Lower leg skin (tissue), 4 donors: ENCODE data around the gene JCAD. TPM values are rescaled to one million over a fixed set of nuclear protein-coding genes. Genes with fewer than 3 reads are reported as not detected.

Source experiments
- DNase-seq, 2 donors: peaks; one replicate each; pipeline ENCODE4 v3.0.0-alpha.2; 2019; ENCODE audit warnings: low spot score in 2 of 2
- H3K4me3 ChIP-seq: fragments of 200-600 bp; sonication (generic); 2 replicates; pipeline ENCODE4 v1.5.1; 2017; ENCODE audit warnings: mild to moderate bottlenecking, low read depth; ENCODE audit not compliant: poor library complexity, severe bottlenecking
- POLR2A ChIP-seq, 2 donors: fragments of 450-650 bp; IDR thresholded peaks; one replicate each; pipeline ENCODE4 v1.6.1; 2016 to 2017; ENCODE audit warnings: antibody characterized with exemption in 2 of 2, mild to moderate bottlenecking in 1 of 2, moderate library complexity in 1 of 2
- WGBS, 2 donors: methylation state at CpG; one replicate each; pipeline ENCODE4 v1.1.5; 2018; 5-methylcytosine and 5-hydroxymethylcytosine counted together
- intact Hi-C: fragments of 100-400 bp; cut with DNase I; formaldehyde crosslinking; loops from one replicate; pipeline ENCODE4 v1.15.0; 2023; ENCODE audit warnings: low total_unique reads
- total RNA-seq, 4 donors: library from RNA; depleted of rRNA; stranded (reverse); fragments of >200 nt; gene quantifications; one replicate each; pipeline ENCODE4 v1.1.0, GENCODE V29; 2016
- TF ChIP-seq, protein P1 (sequence below), 3 donors: fragments of 450-650 bp; IDR thresholded peaks; one replicate each; pipeline ENCODE4 v1.5.1; 2016; ENCODE audit warnings: antibody characterized with exemption in 3 of 3, mild to moderate bottlenecking in 3 of 3, moderate library complexity in 2 of 3

The JCAD gene
- total RNA-seq, 4 donors from 2014 or later, result 3.8 to 14.7 (median 4.8) TPM

DNA sequence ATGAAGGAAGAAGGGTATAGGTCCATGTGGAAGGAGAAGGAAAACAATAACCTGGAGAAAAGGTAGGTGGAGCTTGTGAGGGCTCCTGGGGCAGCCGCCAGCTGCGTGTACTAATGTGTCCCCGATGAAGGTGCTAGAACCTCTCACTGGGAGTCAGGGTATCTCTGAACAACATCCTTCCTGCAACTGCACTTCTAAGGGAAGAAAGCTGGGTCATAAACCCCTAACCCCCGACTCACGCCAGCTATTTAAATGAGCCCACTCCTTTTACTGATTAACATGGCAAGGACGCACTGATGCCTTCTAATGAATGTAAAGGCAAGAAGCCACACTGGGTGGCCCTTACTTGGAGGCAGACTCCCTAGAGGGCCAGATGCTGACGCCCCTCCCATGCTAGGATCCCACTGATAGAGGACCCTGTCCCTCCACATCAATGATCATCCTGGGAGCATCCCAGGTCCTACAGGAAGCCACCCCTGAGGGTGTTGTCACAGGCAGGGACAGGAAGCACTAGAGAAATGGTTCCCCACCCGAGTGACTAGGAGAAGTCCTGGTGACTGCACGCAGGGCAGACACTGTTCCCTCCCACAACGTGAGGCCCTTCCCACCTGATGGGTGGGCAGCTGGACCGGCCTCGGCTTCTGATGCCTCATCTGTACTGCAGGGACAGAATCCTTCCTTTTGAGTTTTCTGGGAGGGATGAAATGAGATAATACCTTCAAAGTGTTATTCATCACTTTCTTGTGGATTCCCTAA, 20.4 kb downstream of the JCAD start:
- DNase-seq, result no peak
- TF ChIP-seq, protein P1, sequence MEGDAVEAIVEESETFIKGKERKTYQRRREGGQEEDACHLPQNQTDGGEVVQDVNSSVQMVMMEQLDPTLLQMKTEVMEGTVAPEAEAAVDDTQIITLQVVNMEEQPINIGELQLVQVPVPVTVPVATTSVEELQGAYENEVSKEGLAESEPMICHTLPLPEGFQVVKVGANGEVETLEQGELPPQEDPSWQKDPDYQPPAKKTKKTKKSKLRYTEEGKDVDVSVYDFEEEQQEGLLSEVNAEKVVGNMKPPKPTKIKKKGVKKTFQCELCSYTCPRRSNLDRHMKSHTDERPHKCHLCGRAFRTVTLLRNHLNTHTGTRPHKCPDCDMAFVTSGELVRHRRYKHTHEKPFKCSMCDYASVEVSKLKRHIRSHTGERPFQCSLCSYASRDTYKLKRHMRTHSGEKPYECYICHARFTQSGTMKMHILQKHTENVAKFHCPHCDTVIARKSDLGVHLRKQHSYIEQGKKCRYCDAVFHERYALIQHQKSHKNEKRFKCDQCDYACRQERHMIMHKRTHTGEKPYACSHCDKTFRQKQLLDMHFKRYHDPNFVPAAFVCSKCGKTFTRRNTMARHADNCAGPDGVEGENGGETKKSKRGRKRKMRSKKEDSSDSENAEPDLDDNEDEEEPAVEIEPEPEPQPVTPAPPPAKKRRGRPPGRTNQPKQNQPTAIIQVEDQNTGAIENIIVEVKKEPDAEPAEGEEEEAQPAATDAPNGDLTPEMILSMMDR (IDR thresholded peaks at IDR 0.05), result no peak
- no peak for TF ChIP-seq POLR2A (IDR thresholded peaks at IDR 0.05)
- 85 to 87% methylated on average over 12 of the region's 12 CpGs for WGBS, 2 donors
- no peak overlapping the region for H3K4me3 ChIP-seq
- intact Hi-C loops, result no loop called here

DNA sequence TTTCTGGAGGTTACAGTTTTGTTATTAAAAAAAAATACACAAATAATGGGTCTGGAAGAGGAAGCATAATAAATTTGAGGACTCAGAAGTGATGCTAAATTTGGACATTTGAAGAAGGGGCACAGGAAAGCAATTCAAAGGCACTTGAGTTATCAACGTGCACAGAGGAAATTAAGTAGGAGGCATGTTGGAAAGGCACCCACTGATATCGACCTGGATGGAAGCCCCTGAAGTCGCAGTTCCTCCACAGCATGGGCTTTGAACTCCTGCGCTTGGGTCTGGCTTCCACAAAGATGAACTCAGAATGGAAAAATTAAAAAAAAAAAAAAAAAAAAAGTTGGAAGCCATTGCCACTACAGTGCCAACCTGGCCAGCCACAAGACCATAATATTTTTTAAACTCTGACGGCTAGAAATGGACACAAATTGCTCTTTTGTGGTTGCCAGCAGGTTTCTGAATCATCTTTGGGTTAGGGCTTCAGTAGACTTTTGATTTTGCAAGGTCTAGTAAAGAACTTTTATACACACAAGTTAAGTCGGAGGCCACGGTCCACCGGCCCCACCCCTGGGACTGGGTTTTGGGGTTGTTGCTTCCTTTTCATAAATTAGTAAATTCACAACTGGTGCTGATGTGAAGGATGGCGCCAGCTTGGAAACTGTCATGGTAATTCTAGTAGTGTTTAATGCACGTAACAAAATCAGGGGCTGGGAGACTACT, 21.6 kb downstream of the JCAD start:
- WGBS, 2 donors, result 71 to 74% methylated on average over 10 of the region's 10 CpGs
- TF ChIP-seq, protein P1 (IDR thresholded peaks at IDR 0.05), result no peak
- no peak for TF ChIP-seq POLR2A (IDR thresholded peaks at IDR 0.05)
- DNase-seq, result no peak
- intact Hi-C loops, result no loop called here
- H3K4me3 ChIP-seq, result no peak overlapping the region

DNA sequence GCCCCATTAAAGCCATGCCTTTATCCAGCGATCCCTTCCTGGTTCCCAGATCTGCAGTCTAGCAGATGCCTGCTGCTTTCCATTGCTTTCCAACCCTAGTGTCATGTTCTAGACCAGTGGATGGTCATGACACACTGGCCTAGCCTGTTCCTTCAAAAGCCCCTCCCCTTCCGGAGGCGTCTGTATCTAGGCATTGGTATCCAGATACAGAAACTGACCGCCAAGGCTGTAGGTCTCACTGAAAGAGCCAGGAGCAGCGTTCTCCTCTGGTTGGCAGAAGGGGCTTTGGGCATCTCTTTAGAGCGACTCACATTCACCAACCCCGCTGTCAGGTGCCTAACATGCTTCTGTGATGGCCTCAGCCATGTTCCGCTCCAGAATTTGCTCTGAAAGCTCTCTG, 22.6 kb downstream of the JCAD start:
- intact Hi-C loops, result no loop called here
- H3K4me3 ChIP-seq, result no peak overlapping the region
- TF ChIP-seq POLR2A (IDR thresholded peaks at IDR 0.05), result no peak
- DNase-seq, result no peak
- 95 to 98% methylated on average over 8 of the region's 8 CpGs for WGBS, 2 donors

DNA sequence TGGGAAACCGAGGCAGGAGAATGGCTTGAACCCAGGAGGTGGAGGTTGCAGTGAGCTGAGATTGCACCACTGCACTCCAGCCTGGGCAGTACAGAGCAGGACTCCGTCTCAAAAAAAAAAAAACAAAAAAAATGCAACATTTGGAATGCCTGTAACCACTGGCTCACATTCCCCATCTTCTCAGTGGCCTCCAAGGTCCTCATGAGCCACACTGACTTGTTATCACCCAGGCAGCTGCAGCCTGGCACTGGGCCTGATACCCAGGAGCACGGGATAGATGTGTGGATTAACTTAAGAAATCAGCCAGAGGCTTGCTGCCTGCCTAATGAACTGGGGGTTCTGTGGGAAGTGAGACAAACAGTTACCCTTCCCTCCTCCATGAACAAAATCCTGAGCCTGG, 23.0 kb downstream of the JCAD start:
- no peak for DNase-seq
- no peak for TF ChIP-seq POLR2A (IDR thresholded peaks at IDR 0.05)
- H3K4me3 ChIP-seq, result no peak overlapping the region
- intact Hi-C loops, result no loop called here
- WGBS, 2 donors, result 81 to 83% methylated on average over 3 of the region's 3 CpGs

DNA sequence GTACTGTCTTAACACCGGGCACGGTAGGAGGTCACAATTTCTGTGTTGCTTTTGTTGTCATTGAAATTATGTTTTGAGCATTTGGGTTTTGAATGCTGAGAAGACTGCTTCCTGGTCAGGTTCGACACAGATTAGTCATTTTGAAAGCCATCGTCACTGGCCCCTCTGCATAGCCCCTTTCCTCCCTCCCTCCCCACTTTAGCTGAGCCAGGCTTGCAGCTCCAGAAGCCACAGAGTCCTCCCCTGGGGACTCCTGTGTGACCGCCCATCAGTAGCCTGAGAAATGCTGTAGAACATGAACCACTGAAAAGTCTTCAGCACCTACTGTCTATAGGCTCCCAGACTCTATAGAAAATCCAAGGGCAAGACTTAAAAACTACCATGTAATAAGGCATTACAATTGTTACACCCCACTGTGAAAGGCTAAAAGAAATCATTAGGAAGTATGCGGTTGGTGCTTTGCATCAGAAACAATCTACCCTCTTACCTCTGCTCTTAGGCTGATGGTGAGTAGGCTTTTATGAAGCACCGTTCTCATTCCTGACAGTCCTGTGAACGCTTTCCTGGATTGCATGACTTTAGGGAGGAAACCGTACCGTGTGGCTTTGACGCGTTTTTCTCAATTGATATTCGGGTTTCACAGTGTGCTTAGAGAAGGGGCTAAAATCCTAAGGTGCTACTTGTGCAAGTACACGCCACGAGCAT, 24.8 kb downstream of the JCAD start:
- intact Hi-C loops, result no loop called here
- DNase-seq, result no peak
- TF ChIP-seq, protein P1 (IDR thresholded peaks at IDR 0.05), result no peak
- TF ChIP-seq POLR2A (IDR thresholded peaks at IDR 0.05), result no peak
- no peak overlapping the region for H3K4me3 ChIP-seq
- 80 to 83% methylated on average over 15 of the region's 15 CpGs for WGBS, 2 donors

DNA sequence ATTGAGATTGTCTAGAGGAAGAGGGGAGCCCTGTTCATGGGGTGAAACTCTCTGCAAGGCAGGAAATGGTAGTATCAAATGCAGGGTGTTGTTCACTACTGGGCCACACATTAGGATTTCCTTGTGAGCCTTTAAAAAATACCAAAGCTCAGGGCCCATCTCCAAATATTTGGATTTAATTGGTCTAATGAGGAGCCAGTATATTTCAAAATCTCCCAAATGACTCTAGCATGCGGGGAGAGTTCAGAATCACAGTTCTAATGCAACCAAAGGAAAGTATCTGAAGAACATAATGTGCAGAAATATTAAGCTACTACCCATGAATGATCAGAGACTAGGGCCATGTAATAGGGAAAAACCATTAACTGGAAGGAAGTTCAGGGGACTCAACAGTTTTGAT, 27.3 kb downstream of the JCAD start:
- intact Hi-C loops, result no loop called here
- DNase-seq, result no peak
- 84 to 94% methylated on average over 1 of the region's 1 CpG for WGBS, 2 donors
- no peak for TF ChIP-seq POLR2A (IDR thresholded peaks at IDR 0.05)
- H3K4me3 ChIP-seq, result no peak overlapping the region

DNA sequence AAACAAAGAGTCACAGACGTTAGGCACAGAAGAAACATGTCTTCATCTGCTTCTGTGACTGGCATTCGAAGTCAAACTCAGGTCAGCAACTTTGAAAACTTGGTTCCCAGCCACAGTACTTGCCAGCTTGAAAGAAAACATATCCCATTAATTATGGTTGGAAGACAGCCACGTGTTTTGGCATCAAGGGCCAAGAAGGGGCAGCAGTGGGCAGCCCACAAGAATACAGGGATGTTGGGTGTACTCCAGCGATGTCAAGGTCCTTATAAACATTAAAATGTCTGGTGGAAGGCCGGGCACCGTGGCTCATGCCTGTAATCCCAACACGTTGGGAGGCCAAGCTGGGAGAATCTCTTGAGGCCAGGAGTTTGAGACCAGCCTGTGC, 29.5 kb downstream of the JCAD start:
- TF ChIP-seq POLR2A (IDR thresholded peaks at IDR 0.05), result no peak
- TF ChIP-seq, protein P1 (IDR thresholded peaks at IDR 0.05), result no peak
- H3K4me3 ChIP-seq, result no peak overlapping the region
- DNase-seq, result no peak
- 55 to 61% methylated on average over 7 of the region's 7 CpGs for WGBS, 2 donors
- intact Hi-C loops, result no loop called here
